DOHH2 (cell line): ENCODE measurements around the gene TRA2B.

Experiments
- CTCF ChIP-seq: fragments of 200-600 bp; sonication (generic); IDR thresholded peaks from one replicate; pipeline ENCODE4 v1.5.1; 2014; ENCODE audit warnings: antibody characterized with exemption, mild to moderate bottlenecking, low read depth, low read length; ENCODE audit not compliant: poor library complexity, severe bottlenecking
- EZH2phosphoT487 ChIP-seq: fragments of 200-600 bp; sonication (generic); IDR thresholded peaks from 2 replicates; pipeline ENCODE4 v1.6.1; 2017; ENCODE audit warnings: borderline replicate concordance, mild to moderate bottlenecking, antibody characterized with exemption, low read length, moderate library complexity, mixed read lengths

- TF ChIP-seq CTCF (no peak), EZH2phosphoT487 (no peak)
These were observed 7.3 kb downstream of the TRA2B start for GRCh38 chr3:185930393-185931107.
